H9 (cell line): ENCODE measurements around the gene SLC25A41. TPM values are rescaled to one million over a fixed set of nuclear protein-coding genes. Genes with fewer than 3 reads are reported as not detected.

Source experiments
- DNase-seq: peaks from one replicate; pipeline ENCODE4 v3.0.0-alpha.2; 2017
- H2AFZ ChIP-seq: one replicate; pipeline ENCODE4 v1.6.1; 2013; ENCODE audit warnings: mild to moderate bottlenecking, low read length, control low read depth, moderate library complexity
- H2AK5ac ChIP-seq: 2 replicates; pipeline ENCODE4 v1.6.1; 2013; ENCODE audit warnings: low read length, control low read depth, mixed read lengths; ENCODE audit not compliant: insufficient read length
- H2BK120ac ChIP-seq: one replicate; pipeline ENCODE4 v1.6.1; 2013; ENCODE audit warnings: low read depth, mild to moderate bottlenecking, low read length, control low read depth, inconsistent platforms; ENCODE audit not compliant: poor library complexity, severe bottlenecking
- H2BK12ac ChIP-seq: 2 replicates; pipeline ENCODE4 v1.6.1; 2013; ENCODE audit warnings: low read length, control low read depth, mixed read lengths, low read depth; ENCODE audit not compliant: insufficient read length
- H2BK15ac ChIP-seq: 2 replicates; pipeline ENCODE4 v1.6.1; 2013; ENCODE audit warnings: low read depth, low read length, control low read depth
- H2BK20ac ChIP-seq: one replicate; pipeline ENCODE4 v1.6.1; 2013; ENCODE audit warnings: low read depth, mild to moderate bottlenecking, low read length, control low read depth, inconsistent platforms; ENCODE audit not compliant: poor library complexity, severe bottlenecking
- H2BK5ac ChIP-seq: 2 replicates; pipeline ENCODE4 v1.6.1; 2013; ENCODE audit warnings: low read length, control low read depth, mixed read lengths; ENCODE audit not compliant: insufficient read length
- H3K14ac ChIP-seq: 2 replicates; pipeline ENCODE4 v1.6.1; 2013; ENCODE audit warnings: low read length, control low read depth; ENCODE audit not compliant: insufficient read depth
- H3K18ac ChIP-seq: 2 replicates; pipeline ENCODE4 v1.6.1; 2013; ENCODE audit warnings: low read depth, mild to moderate bottlenecking, mixed read lengths, low read length, control low read depth; ENCODE audit not compliant: insufficient read length
- H3K23ac ChIP-seq: 2 replicates; pipeline ENCODE4 v1.6.1; 2013; ENCODE audit warnings: low read length, control low read depth, mixed read lengths, low read depth; ENCODE audit not compliant: insufficient read length
- H3K23me2 ChIP-seq: 2 replicates; pipeline ENCODE4 v1.6.1; 2013; ENCODE audit warnings: low read depth, mild to moderate bottlenecking, mixed read lengths, low read length, control low read depth; ENCODE audit not compliant: insufficient read length, poor library complexity, severe bottlenecking
- H3K27ac ChIP-seq: 2 replicates; pipeline ENCODE4 v1.5.1; 2013; ENCODE audit warnings: low read length, control low read depth, mixed read lengths, low read depth; ENCODE audit not compliant: insufficient read length
- H3K27me3 ChIP-seq: 2 replicates; pipeline ENCODE4 v1.6.1; 2013; ENCODE audit warnings: low read length, control low read depth, inconsistent platforms; ENCODE audit not compliant: insufficient read depth
- H3K4ac ChIP-seq: 2 replicates; pipeline ENCODE4 v1.6.1; 2013; ENCODE audit warnings: low read depth, mild to moderate bottlenecking, control low read depth, inconsistent platforms, low read length, moderate library complexity
- H3K4me1 ChIP-seq: 2 replicates; pipeline ENCODE4 v1.6.1; 2013; ENCODE audit warnings: low read length, control low read depth, inconsistent platforms; ENCODE audit not compliant: insufficient read depth
- H3K4me2 ChIP-seq: 2 replicates; pipeline ENCODE4 v1.6.1; 2013; ENCODE audit warnings: low read length, control low read depth, mixed read lengths; ENCODE audit not compliant: insufficient read length, insufficient read depth
- H3K56ac ChIP-seq: 2 replicates; pipeline ENCODE4 v1.6.1; 2013; ENCODE audit warnings: low read depth, mild to moderate bottlenecking, mixed read lengths, low read length, control low read depth; ENCODE audit not compliant: insufficient read length
- H3K79me1 ChIP-seq: 2 replicates; pipeline ENCODE4 v1.6.1; 2013; ENCODE audit warnings: low read depth, mild to moderate bottlenecking, moderate library complexity, low read length, control low read depth, inconsistent platforms; ENCODE audit not compliant: insufficient read depth, poor library complexity, severe bottlenecking
- H3K79me2 ChIP-seq: 2 replicates; pipeline ENCODE4 v1.6.1; 2013; ENCODE audit warnings: low read length, control low read depth, inconsistent platforms; ENCODE audit not compliant: insufficient read depth
- H3K9ac ChIP-seq: 2 replicates; pipeline ENCODE4 v1.6.1; 2013; ENCODE audit warnings: low read length, control low read depth, mixed read lengths; ENCODE audit not compliant: insufficient read length; ENCODE audit errors: extremely low read depth
- H3K9me3 ChIP-seq: one replicate; pipeline ENCODE4 v1.6.1; 2013; ENCODE audit warnings: low read depth, low read length, inconsistent platforms; ENCODE audit not compliant: control insufficient read depth
- H3T11ph ChIP-seq: one replicate; pipeline ENCODE4 v1.6.1; 2013; ENCODE audit warnings: mild to moderate bottlenecking, low read length, control low read depth, inconsistent platforms
- H4K20me1 ChIP-seq: one replicate; pipeline ENCODE4 v1.6.1; 2013; ENCODE audit not compliant: control insufficient read depth, insufficient read length, insufficient read depth
- H4K5ac ChIP-seq: 2 replicates; pipeline ENCODE4 v1.6.1; 2013; ENCODE audit warnings: low read depth, mild to moderate bottlenecking, mixed read lengths, low read length, control low read depth; ENCODE audit not compliant: insufficient read length
- H4K8ac ChIP-seq: replicated peaks from 2 replicates; pipeline ENCODE4 v1.6.1; 2013; ENCODE audit warnings: low read length, control low read depth, mixed read lengths, low read depth; ENCODE audit not compliant: insufficient read length
- H4K91ac ChIP-seq: 2 replicates; pipeline ENCODE4 v1.6.1; 2013; ENCODE audit warnings: low read depth, mild to moderate bottlenecking, moderate library complexity, mixed read lengths, low read length, control low read depth; ENCODE audit not compliant: insufficient read length
- H3K27ac Mint-ChIP-seq, 3 experiments: 2 replicates in 2 of 3; 3 replicates in 1 of 3; pipeline ENCODE4 v1.8.0; 2020 to 2021; ENCODE audit warnings: mixed read lengths in 3 of 3, mild to moderate bottlenecking in 1 of 3, moderate library complexity in 1 of 3
- H3K27me3 Mint-ChIP-seq: 2 replicates; pipeline ENCODE4 v1.8.0; 2021; ENCODE audit warnings: low read depth, mild to moderate bottlenecking, moderate library complexity, mixed read lengths
- H3K36me3 Mint-ChIP-seq, 3 experiments: 2 replicates in 2 of 3; 3 replicates in 1 of 3; pipeline ENCODE4 v1.8.0; 2020 to 2021; ENCODE audit warnings: low read depth in 3 of 3, mixed read lengths in 3 of 3; ENCODE audit not compliant: insufficient read depth in 1 of 3
- H3K4me1 Mint-ChIP-seq, 2 experiments: 2 replicates each; pipeline ENCODE4 v1.8.0; 2020; ENCODE audit warnings: mixed read lengths in 2 of 2
- H3K4me3 Mint-ChIP-seq, 2 experiments: 2 replicates in 1 of 2; 3 replicates in 1 of 2; pipeline ENCODE4 v1.8.0; 2020 to 2021; ENCODE audit warnings: mild to moderate bottlenecking in 2 of 2, mixed read lengths in 2 of 2, moderate library complexity in 1 of 2
- H3K9me3 Mint-ChIP-seq, 2 experiments: 2 replicates in 1 of 2; 3 replicates in 1 of 2; pipeline ENCODE4 v1.8.0; 2020; ENCODE audit warnings: mild to moderate bottlenecking in 2 of 2, mixed read lengths in 2 of 2, moderate library complexity in 1 of 2
- WGBS: extraction: QIAGEN DNeasy Blood & Tissue Kit; methylation state at CpG from one replicate; pipeline ENCODE4 v1.1.7; 2013; ENCODE audit warnings: missing lambda C conversion rate, low lambda C conversion rate, mixed read lengths; ENCODE audit not compliant: insufficient read length; ENCODE audit errors: extremely low coverage; 5-methylcytosine and 5-hydroxymethylcytosine counted together
- total RNA-seq: library from RNA; stranded (reverse); gene quantifications from 2 replicates; pipeline ENCODE4 v1.2.1, GENCODE V29; 2021
- TF ChIP-seq, protein P1 (sequence below): fragments of 200-600 bp; sonication (generic); conservative IDR thresholded peaks from 3 replicates; pipeline ENCODE4 v1.8.0; 2021; ENCODE audit warnings: antibody characterized with exemption, mild to moderate bottlenecking

Gene SLC25A41
- total RNA-seq, 1 experiment from 2014 or later = 0.20 TPM

DNA sequence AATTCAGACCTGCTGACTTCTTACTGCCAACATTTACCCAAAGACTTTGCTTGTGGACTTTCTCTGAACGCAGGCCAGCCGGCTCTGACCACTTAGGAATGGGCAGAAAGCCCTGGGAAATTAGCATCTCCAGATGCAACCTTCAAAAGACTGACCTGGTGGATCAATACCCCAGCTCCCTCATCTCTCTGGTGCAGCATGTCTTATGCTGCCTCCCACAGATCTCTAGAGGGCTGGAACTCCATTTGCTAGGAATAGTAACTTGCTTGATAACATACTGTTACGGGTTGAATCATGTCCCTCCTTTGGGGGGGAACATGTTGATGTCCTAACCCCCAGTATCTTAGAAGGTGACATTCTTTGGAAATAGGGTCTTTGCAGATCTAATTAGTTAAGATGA, 12.9 kb upstream of the SLC25A41 start:
- Histone ChIP-seq H2AK5ac (no peak overlapping the region), H2BK20ac (no peak overlapping the region), H3K23ac (no peak overlapping the region), H3K27me3 (no peaks in the 10 kb centered on the region), H3K23me2 (no peaks in the 10 kb centered on the region), H4K5ac (no peak overlapping the region), H3K4me2 (no peak overlapping the region), H3K9me3 (no peaks in the 10 kb centered on the region), H4K8ac (no peak overlapping the region), H3K56ac (no peak overlapping the region), H3K14ac (no peak overlapping the region), H3K4ac (no peak overlapping the region), H4K91ac (no peak overlapping the region), H2BK120ac (no peak overlapping the region), H3K18ac (no peak overlapping the region), H3K79me1 (no peaks in the 10 kb centered on the region), H3T11ph (no peak overlapping the region), H2BK15ac (no peak overlapping the region), H2BK5ac (no peak overlapping the region), H3K79me2 (no peaks in the 10 kb centered on the region), H2AFZ (no peak overlapping the region), H3K9ac (no peak overlapping the region), H2BK12ac (no peak overlapping the region), H4K20me1 (peaks cover 2% of the 10 kb centered on the region), H3K27ac (no peak overlapping the region), H3K4me1 (no peaks in the 10 kb centered on the region)
- Mint-ChIP-seq H3K27ac (no peak overlapping the region), H3K4me3 (no peak overlapping the region), H3K4me1 (no peaks in the 10 kb centered on the region), H3K9me3 (no peaks in the 10 kb centered on the region; a peak in 1 of 5 replicates), H3K36me3 (peaks cover 8 to 25% (median 19%) of the 10 kb centered on the region in 3 experiments; a peak in 6 of 7 replicates), H3K27me3 (no peaks in the 10 kb centered on the region)
- DNase-seq = no peak
- no CpG with 5 or more reads among the region's 3 CpGs for WGBS
- TF ChIP-seq, protein P1, sequence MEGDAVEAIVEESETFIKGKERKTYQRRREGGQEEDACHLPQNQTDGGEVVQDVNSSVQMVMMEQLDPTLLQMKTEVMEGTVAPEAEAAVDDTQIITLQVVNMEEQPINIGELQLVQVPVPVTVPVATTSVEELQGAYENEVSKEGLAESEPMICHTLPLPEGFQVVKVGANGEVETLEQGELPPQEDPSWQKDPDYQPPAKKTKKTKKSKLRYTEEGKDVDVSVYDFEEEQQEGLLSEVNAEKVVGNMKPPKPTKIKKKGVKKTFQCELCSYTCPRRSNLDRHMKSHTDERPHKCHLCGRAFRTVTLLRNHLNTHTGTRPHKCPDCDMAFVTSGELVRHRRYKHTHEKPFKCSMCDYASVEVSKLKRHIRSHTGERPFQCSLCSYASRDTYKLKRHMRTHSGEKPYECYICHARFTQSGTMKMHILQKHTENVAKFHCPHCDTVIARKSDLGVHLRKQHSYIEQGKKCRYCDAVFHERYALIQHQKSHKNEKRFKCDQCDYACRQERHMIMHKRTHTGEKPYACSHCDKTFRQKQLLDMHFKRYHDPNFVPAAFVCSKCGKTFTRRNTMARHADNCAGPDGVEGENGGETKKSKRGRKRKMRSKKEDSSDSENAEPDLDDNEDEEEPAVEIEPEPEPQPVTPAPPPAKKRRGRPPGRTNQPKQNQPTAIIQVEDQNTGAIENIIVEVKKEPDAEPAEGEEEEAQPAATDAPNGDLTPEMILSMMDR = no peak
